Left colon (tissue), 2 donors: ENCODE results near the gene EXOC2. TPM values are rescaled to one million over a fixed set of nuclear protein-coding genes. Genes with fewer than 3 reads are reported as not detected.
A peak's percentile ranks its signal among the peaks of the same experiment; 100 is the strongest.

ENCODE experiments used
- ATAC-seq: fragments of 200-7000 bp; cut with Tn5 transposase; one replicate; pipeline ENCODE4 v1.9.1; 2020; ENCODE audit warnings: mild to moderate bottlenecking, moderate library complexity
- DNase-seq, 2 donors: peaks; one replicate each; pipeline ENCODE4 v3.0.0-alpha.2; 2020
- intact Hi-C, 2 donors: fragments of 100-400 bp; cut with DNase I in 1 of 2; cut with micrococcal nuclease in 1 of 2; formaldehyde crosslinking; loops; one replicate each; pipeline versions ENCODE4 v1.11.2 to v1.14.0; 2022; cut with DNase I, micrococcal nuclease
- total RNA-seq, 2 donors: library from RNA; stranded (reverse); fragmentation: NEBNext Ultra II Directional; extraction: Animal tissue kit (Norgen Biotek cat#: 25700); gene quantifications; one replicate each; pipeline ENCODE4 v1.2.1, GENCODE V29; 2021
- donor health status: DM: no; HTN: no; CAD: no.
- donor health status: DM: yes; HTN: yes; CAD: no.

The EXOC2 gene
- total RNA-seq, 2 donors from 2014 or later = 13.9 to 17.6 TPM

DNA sequence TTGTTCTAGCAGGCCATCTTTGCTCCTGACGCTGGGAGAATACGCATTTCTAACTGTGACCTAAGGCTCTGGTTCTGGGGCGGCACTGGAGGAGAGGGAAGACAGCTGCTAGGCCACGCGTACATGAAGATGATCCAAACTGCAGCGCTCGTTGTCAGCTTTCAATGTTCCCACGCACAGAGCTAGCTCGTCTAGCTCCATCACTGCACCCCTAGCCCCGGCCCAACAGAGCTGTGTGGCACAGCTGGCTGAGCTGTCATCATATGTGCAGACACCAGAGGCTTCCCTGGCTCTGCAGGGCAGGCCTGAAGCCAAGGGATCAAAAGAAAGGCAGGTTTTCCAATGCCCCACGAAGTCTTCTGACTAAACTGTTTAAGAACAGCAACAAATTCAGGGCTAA is 176.7 kb downstream of the EXOC2 start:
- ATAC-seq = no peak
- intact Hi-C loops = no loop called here
- DNase-seq = no peak

DNA sequence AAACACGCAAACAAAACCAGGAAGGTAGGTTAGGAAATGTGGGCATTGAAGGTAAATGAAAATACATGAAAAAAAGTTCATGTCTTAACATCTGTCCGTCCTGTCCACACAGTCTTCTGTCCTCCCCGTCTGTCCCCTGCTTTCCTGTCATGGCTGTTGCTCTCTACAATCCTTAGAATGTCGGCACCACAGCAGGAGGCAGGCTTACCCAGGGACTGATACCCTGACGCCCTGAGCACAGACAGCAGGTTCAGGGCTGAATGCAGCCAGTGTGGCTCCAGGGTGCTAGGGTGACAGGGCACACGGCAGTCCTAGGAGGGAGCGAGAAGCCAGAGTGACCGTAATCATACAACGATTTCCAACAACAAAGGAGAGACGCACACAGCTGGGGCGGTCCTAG is 177.7 kb downstream of the EXOC2 start:
- DNase-seq (no peak), ATAC-seq (no peak)
- intact Hi-C loops = no loop called here

DNA sequence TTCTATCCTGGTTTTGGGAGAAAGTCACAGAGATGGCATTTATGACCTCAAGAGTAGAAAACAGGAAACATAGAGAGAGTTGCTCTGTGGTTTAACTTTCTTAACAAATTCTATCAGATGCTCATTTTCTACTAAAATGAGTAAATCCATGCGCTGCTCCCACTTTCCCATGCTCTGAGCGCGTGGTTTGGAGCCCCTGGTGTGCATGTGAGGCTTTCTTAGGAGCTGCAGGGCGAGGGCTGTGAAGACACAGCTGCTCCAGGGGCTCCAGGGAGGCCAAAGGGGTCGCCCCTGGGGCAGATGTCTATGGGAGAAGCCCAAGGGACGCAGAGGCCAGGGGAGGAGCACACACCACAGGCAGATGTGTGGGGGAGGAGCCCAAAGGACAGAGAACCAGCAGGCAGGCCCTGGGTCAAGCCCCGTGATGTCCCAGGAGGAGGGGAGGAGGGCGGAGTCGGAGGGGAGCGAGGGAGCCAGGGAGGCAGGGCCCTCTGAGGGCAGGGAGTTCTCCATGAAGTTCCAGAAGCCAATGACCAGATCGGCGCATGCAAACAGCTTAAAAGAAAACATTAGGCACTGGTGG is 178.5 kb downstream of the EXOC2 start:
- no peak for DNase-seq
- intact Hi-C loops = no loop called here
- no peak for ATAC-seq

DNA sequence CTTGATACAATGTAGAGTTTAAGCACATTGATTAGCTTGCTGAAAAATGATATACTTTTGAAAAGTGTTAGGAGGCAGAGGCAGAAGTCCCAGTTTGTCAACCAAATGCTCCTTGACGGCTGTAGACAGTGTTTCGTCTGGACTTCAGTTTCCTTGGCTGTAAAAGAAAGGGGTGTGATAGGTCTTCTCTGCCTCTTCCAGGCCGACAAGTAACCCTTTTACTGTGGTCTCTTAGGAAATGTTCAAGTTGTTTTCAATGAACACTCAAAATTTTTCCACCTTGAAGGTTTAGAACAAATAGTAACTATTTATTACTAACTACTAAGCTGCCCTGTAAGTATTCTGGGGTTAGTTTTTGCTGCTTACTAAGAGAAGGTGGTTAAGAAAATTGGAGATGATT is 179.0 kb downstream of the EXOC2 start:
- DNase-seq (no peak), ATAC-seq (no peak)
- intact Hi-C loops = no loop called here

DNA sequence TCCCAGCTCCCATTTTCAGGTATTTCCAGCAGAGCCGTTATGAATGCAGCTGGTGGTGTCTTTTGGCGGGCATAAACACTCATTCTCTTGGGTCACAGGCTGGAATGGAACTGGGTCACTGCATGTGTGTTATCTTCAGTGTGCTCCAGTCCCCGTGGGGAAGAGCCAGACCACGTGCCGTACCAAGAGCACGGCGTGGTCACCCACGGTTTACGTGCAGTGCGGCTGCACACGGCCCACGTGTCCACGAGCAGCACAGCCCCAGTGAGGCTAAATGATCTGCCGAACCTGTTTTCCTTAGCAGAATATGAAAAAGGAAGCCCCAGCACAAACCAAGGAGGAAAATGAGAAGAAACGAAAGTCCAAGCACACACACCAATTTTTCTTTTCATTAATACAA is 179.9 kb downstream of the EXOC2 start:
- no peak for DNase-seq
- intact Hi-C loops = no loop called here
- ATAC-seq = no peak

DNA sequence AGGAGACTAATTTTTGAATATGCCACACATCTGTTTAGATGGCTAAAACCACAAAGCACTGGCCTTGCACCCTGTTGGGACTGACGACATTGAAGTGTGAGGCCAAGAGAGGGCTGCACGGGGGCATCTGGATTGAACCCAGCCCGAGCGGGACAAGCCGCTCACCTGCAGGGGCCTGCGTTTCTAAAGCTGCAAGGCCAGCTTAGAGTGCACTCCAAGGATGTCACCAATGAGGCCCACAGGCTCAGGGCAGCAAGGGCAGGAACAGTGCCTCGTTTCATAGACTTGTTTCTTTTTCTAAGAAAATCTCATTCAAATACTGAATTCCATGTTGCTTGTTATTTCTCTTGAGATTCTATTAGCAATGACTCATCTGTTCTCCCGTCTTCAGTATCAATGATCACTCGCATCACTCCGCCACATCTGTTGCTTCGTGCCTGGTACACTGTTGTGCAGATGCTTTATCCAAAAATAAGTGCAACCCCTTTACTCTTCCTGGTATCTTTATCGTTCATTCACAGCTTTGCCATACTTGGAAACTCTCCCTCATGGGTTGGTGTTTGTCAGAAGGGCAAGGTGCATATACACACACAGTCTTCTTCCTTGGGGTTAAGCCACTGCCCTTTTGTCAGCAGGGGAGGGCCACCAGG is 181.3 kb downstream of the EXOC2 start:
- ATAC-seq (no peak), DNase-seq (no peak)
- intact Hi-C loops = no loop called here

DNA sequence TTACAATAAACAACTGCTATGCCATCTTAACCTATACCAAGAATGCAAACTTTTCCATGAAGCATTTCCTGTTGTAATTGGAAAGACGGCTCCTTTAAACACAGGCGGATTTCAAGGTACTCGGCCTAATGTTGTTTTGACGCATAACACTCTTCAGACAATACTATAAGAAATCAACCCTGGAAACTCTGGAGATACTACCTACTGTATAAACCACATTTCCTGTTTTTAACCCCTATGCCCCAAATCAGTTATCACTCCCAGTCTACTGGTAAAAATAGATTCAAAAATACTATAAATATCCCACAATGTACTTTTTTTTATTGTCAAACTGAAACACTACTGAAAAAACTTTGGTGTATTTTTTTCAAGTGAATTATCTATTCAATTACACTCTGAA is 183.3 kb downstream of the EXOC2 start:
- no peak for DNase-seq
- ATAC-seq = no peak
- intact Hi-C loops = no loop called here

DNA sequence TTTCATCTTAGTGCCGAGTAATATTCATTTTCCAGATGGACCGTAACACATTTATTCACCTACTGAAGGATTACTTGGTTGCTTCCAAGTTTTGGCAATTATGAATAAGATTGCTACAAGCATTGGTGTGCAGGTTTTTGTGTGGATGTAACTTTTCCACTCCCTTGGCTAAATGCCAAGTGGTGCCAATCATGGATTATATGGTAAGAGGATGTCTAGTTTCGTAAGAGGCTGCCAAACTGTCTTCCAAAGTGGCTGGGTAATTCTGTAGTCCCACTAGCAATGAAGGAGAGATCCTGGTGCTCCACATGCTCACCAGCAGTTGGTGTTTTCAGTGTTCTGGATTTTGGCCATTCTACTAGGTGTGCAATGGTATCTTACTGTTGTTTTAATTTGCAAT is 184.3 kb downstream of the EXOC2 start:
- DNase-seq (no peak), ATAC-seq (no peak)
- intact Hi-C loops = no loop called here

DNA sequence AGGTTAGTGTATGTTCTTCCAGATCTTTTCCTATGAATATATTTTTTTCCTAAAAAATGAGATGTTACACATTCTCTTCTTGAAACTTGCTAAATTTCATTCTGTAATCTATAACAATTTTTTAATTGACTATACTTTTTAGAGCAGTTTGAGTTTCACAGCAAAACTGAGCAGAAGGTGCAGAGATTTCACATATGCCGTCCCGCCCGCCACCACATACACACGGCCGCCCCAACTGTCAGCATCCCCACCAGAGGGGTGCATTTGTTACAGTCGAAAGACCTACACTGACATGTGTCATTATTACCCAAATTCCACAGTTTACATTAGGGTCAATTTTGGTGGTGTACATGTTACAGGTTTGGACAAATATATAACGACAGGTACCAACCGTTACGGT is 184.9 kb downstream of the EXOC2 start:
- DNase-seq (no peak), ATAC-seq (no peak)
- intact Hi-C loops = no loop called here

DNA sequence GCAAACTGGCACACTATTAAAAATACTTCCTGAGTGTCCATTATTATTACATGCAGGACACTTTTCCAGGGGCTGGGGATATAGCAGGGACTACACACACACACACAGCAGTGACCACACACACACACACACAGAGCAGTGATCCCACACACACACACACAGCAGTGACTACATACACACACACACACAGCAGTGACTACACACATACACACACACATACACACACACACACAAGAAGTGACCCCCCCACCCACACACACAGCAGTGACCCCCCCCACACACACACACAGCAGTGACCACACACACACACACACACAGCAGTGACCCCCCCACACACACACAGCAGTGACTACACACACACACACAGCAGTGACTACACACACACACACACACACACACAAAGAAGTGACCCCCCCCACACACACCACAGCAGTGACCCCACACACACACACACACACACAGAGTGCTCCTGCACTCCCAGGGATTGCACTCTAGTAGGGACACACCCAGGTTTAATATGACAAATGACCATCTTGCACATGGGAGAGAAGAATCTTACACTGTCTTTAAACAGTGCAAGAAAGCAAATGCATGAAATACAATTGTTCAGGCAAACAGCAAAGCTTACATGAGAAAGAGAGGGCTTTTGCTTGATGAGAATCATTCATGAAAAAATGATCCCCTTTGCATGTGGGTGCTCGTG is 185.9 kb downstream of the EXOC2 start:
- intact Hi-C loops = no loop called here
- DNase-seq = no peak
- ATAC-seq = no peak

DNA sequence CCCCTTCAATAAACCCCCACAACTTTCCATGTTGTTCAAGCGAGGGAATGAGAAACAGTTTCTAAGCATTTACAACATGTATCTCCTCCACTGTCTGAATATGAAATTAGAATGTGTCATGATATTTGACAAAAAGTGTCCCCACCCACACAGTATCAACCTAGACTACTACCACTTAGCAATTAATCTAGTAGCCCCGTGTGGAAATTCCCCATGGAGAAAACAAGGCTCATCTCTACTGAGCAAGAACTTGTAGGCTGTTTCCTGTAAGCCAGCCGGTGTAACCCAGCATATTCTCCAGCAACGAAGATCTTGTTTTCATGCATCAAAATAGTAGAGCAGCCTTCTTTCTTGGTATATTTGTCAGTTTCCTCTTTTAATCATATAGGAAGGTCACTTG is 186.4 kb downstream of the EXOC2 start:
- no peak for ATAC-seq
- intact Hi-C loops = no loop called here

DNA sequence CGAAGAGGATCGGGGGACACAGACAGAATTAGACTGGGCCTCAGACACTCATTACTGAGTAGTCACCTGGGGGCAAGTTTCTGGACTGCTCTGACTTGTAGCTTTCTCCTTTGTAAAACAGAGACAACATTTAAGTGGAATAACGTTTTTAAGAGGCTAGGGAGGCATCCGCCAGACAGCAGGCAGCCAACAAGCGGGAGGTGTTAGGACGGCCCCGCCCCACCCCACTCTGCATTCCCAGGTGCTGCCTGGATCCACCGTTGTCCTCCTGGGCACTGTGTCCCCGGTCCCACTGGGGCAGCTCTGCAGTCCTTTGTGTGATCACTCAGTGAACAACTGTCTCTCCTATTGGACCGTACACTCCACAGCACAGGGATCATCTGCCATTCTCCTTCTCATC is 187.6 kb downstream of the EXOC2 start:
- no peak for DNase-seq
- ATAC-seq = no peak
- intact Hi-C loops = no loop called here

More for the DNA sequence above, 186.4 kb downstream of the EXOC2 start:
- DNase-seq = no peak

DNA sequence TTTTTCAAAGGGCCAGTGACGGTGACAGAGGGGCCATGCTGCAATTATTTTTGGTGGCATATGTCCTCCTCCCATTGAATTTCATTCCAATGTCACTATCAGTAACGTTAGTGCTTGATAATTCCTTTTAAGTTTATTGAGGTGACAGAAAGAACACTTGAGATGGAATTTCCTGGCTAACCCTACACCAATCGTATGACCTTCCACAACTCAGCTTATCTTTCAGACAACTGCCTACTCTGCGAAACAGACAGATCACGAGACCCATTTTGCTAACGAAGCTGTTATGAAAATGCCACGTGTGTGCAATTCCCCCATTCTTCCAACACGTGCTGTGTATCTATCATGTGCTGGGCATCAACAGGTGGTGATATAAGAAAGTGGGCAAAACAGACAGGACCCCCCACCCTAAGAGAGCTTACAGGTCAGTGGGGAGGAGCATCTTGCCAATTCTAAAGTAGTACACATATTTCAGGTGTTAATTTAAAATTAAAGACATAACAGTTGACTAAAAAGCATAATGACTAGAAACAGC is 188.4 kb downstream of the EXOC2 start:
- ATAC-seq (no peak), DNase-seq (no peak)
- intact Hi-C loops = no loop called here

DNA sequence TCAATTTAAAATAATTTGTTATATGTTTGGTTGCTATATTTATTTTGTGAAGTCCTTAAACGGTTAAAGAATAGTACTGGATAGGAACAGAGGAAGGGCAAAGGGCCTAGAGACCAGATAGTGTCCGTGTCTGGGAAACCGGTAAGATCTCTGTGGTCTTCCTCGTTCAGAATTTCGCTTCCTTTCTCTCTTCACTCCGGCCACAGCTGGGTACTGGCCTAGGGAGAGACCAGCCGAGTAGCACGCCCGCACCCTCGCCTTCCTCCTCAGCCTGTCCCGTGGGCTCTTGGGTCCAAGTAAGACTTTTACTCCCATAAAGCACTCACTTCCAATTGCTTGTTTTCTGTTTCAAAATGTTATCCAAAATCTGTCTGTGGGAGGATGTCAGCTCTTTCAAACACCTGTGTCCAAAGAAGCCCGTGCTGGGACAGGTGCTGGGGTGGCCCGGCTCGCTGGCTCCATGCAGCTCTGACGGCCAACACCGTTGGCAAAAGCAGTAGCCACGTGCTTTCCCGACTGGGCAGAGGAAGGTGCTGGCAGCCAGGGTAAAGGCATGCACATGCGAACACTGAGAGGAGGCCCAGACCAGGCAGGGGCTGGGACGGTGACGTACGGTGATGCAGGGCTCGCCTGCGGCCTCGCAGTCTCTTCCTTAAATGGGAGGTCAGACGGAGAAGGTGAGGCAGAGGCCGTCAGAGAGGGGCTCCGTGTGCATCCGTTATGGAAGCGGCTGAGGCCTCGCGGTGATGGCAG is 189.2 kb downstream of the EXOC2 start:
- DNase-seq (no peak), ATAC-seq (no peak)
- intact Hi-C loops = no loop called here

DNA sequence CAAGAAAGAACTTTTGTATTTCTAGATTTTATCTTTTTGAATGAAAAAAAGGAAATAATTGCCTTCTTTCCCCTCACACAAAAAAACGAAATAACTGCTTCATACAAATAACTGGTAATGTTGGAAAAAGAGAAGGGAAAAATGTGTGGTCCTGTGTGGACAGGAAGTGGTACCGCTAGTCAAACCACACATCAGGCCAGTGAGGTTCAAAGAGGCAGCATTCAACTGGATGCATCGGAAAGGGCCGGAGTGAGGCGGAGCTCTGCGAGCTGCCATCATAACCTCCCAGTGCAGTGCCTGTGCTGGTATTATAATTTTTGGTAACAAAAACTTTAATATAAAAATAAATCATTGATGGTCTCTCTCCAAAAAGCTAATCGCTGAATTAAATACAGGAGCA is 190.2 kb downstream of the EXOC2 start:
- intact Hi-C loops = no loop called here

DNA sequence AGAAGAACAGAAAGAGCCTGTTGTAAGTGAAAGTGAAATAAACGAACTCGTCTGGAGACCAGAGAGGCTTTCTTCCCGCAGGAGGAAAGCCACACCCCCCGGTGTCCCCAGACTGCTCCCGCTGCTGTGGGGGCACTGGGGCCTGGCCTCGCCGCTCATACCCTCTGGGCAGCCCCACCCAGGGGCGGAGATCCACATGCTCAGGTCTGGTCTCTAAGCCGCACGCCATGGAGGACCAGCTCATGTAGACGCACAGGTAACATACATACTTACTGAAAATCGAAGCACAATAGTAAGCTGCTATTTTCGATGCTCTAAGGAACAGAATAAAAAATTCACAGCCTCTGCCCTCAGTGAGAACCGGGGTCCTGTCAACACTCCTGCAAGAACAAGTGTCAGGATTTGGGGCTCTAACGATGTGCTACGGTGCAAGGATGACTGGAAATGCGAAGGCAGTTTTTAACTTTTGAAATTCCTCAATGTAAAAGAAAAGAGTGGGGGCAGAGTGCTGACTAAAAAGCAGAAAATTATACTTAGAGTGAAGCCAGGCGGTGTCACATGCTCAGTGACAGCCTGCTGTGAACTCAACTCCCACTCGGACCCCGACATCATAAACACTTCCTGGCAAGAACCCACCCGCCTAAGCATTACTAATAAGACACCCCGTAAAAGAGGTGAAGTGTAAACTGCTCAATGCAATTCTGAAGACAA is 190.9 kb downstream of the EXOC2 start:
- intact Hi-C loops = no loop called here
- ATAC-seq (peak; percentile 29), DNase-seq (peak in 1 of 2 donors; percentile 23)

More for the DNA sequence above, 190.2 kb downstream of the EXOC2 start:
- no peak for DNase-seq
- no peak for ATAC-seq

DNA sequence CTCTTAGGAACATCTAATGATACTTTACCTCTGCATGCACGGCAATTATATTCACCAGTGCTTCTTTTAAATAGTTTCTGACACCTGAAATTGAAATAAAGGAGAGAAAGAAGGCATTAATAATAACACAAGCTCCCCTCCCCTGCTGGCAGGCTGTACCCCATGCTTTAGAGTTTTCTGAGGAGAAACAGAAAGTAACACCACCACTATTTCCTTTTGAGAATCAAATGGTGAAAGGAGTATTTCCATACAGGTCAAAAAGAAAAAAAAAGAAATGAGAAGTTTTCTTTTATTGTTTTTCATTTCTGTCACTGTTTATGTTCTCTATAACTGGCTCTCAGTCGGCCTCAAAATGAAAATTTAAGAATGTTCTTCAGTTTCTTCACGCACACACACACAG is 193.3 kb downstream of the EXOC2 start:
- DNase-seq (no peak), ATAC-seq (no peak)
- intact Hi-C loops = no loop called here

DNA sequence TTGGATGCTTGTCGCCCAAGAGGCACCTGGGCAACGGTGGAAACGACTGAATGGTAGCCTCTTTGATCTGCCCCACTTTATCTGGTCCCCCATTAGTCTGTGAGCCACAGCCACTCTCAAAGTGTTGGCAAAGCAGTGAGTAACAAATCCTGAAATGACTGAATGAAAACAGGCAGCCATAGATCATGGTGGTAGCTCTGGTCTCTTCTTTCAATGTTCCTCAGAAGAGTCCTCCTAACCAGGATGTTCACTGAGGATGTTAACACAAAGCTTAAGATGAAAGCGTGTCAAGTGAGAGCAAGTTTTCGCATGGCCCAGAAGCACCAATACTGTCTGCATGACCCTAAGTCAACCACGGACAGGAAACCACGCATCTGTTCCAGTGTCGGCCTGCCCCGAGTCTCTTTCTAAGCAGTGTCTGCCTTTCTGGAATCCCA is 194.1 kb downstream of the EXOC2 start:
- intact Hi-C loops = no loop called here
- ATAC-seq (no peak), DNase-seq (no peak)

DNA sequence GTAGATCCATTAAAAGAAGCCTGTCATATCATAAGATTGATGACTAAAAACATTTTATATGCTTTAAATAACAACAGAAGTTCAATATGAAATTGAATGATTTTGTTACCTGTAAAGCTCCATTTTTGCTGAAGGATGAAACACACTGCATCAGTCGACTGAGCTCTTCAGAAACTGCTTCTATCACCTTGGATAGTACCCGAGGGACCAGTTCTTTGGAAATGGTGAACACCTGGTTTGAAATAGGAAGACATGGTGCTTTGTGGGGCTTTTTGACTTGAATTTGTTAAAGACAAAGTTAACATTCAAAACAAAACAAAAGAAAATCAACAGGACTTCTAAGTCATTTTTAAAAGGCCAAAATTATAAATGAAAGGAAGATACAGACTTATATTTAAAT is 195.7 kb downstream of the EXOC2 start:
- ATAC-seq (no peak), DNase-seq (no peak)

More for the DNA sequence above, 195.7 kb downstream of the EXOC2 start:
- intact Hi-C loops = no loop called here
